AG08395 (cell line): Measurements from ENCODE around the gene SMTNL2.
A peak's percentile ranks its signal among the peaks of the same experiment; 100 is the strongest.
"Not testable (repeated sequence)": the region's sequence is repeated elsewhere in the genome, so short reads cannot be mapped to it uniquely, and the experiment has no call there.

Experiments used
- DNase-seq: peaks from one replicate; pipeline ENCODE4 v3.0.0; 2012; ENCODE audit warnings: mixed read lengths, low spot score

Gene SMTNL2

GRCh38 chr17:4602041-4602440, 17.7 kb downstream of the SMTNL2 start:
- no peak for DNase-seq

- peak; percentile 41 for DNase-seq
Observed at GRCh38 chr17:4604111-4604644, 19.8 kb downstream of the SMTNL2 start.

- not testable (repeated sequence) for DNase-seq
Observed at GRCh38 chr17:4604736-4605135, 20.4 kb downstream of the SMTNL2 start.

- DNase-seq = no peak
Observed at GRCh38 chr17:4605826-4606225, 21.5 kb downstream of the SMTNL2 start.

- DNase-seq = no peak
Observed at GRCh38 chr17:4607261-4607741, 23.0 kb downstream of the SMTNL2 start.

- DNase-seq = peak; percentile 42
Observed at GRCh38 chr17:4607773-4608187, 23.5 kb downstream of the SMTNL2 start.

- DNase-seq = no peak
Observed at GRCh38 chr17:4609761-4610160, 25.4 kb downstream of the SMTNL2 start.

GRCh38 chr17:4610162-4610561, 25.8 kb downstream of the SMTNL2 start:
- no peak for DNase-seq

- no peak for DNase-seq
Observed at GRCh38 chr17:4610656-4611055, 26.3 kb downstream of the SMTNL2 start.

GRCh38 chr17:4616476-4616875, 32.1 kb downstream of the SMTNL2 start:
- no peak for DNase-seq

- DNase-seq = no peak
Observed at GRCh38 chr17:4617090-4617489, 32.8 kb downstream of the SMTNL2 start.

- no peak for DNase-seq
Observed at GRCh38 chr17:4617590-4618351, 33.4 kb downstream of the SMTNL2 start.

- no peak for DNase-seq
Observed at GRCh38 chr17:4620531-4621101, 36.3 kb downstream of the SMTNL2 start.

GRCh38 chr17:4622375-4622774, 38.0 kb downstream of the SMTNL2 start:
- DNase-seq = no peak

GRCh38 chr17:4623249-4623648, 38.9 kb downstream of the SMTNL2 start:
- DNase-seq = no peak

- not testable (repeated sequence) for DNase-seq
Observed at GRCh38 chr17:4624451-4624911, 40.2 kb downstream of the SMTNL2 start.

- no peak for DNase-seq
Observed at GRCh38 chr17:4625181-4625617, 40.9 kb downstream of the SMTNL2 start.

- no peak for DNase-seq
Observed at GRCh38 chr17:4626734-4627256, 42.5 kb downstream of the SMTNL2 start.

- no peak for DNase-seq
Observed at GRCh38 chr17:4631431-4631830, 47.1 kb downstream of the SMTNL2 start.

- DNase-seq = no peak
Observed at GRCh38 chr17:4631836-4632580, 47.7 kb downstream of the SMTNL2 start.

- DNase-seq = no peak
Observed at GRCh38 chr17:4632581-4632920, 48.2 kb downstream of the SMTNL2 start.

- no peak for DNase-seq
Observed at GRCh38 chr17:4633643-4634042, 49.3 kb downstream of the SMTNL2 start.
